Measurements from ENCODE around the gene HGS.

HGS gene

DNA sequence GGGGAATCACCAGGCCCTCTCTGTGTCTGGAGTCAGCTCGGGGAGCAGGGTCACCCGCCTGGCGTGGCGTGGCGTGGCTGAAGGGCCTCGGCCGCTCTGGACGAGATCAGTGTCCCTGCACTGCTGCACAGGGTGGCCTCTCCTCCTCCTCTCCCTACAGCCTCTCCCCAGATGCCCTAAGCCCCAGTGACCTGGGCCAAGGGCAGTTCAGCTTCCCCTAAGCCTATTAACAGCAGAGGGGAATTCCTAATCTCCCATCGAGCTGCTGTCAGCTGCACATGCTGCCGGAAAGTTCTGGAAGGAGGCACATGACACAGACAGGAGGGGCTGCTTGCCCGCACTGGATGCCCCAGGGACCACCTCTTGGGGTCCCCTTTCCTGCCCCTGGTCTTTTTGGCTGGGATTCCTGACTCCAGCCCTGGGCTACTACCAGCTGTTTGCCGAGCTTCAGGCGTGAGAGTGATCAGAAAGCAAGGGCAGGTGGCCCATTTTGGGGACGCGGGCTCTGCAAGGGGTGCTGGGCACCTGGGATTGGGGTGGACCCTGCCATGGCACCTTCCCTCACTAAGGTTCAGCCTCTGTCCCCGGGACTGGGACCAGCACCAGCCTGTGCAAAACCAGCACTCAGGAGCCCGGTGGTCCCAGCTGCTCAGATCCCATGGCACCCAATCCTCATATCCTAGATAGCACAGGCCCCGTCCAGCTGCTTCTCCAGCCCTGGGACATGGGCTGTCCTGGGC is 28.3 kb upstream of the HGS start:
- ChIA-PET POLR2A (interaction anchor here (0.6 to 3.5 kb wide), 5 partner anchors 8 to 66 kb away, joined by 3 to 29 read pairs (median 5); partner anchors contain the start of genes ARL16, CCDC137, HGS and OXLD1), CTCF (interaction anchor here (0.5 kb wide), 1 partner anchor 79 kb away, joined by 4 read pairs; no protein-coding TSS in a partner anchor)
- no peak for DNase-seq (ENCODE audit: extremely low spot score)
- TF ChIP-seq FOXK2 (IDR thresholded peaks at IDR 0.05) (no peak), SUZ12 (IDR thresholded peaks at IDR 0.05) (no peak), BHLHE40 (IDR thresholded peaks at IDR 0.05; ENCODE audit: borderline replicate concordance) (no peak), FOXM1 (IDR thresholded peaks at IDR 0.05; ENCODE audit: borderline replicate concordance) (no peak), SP1 (IDR thresholded peaks at IDR 0.05) (no peak), L3MBTL2 (conservative IDR thresholded peaks at IDR 0.05) (no peak), LEF1 (IDR thresholded peaks at IDR 0.05; ENCODE audit: borderline replicate concordance) (no peak), FOXA1 (IDR thresholded peaks at IDR 0.05) (no peak), ELF4 (IDR thresholded peaks at IDR 0.05) (no peak), CTBP1 (IDR thresholded peaks at IDR 0.05; ENCODE audit: borderline replicate concordance) (no peak)
- TF ChIP-seq, protein P1, sequence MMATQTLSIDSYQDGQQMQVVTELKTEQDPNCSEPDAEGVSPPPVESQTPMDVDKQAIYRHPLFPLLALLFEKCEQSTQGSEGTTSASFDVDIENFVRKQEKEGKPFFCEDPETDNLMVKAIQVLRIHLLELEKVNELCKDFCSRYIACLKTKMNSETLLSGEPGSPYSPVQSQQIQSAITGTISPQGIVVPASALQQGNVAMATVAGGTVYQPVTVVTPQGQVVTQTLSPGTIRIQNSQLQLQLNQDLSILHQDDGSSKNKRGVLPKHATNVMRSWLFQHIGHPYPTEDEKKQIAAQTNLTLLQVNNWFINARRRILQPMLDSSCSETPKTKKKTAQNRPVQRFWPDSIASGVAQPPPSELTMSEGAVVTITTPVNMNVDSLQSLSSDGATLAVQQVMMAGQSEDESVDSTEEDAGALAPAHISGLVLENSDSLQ (IDR thresholded peaks at IDR 0.05), result no peak

DNA sequence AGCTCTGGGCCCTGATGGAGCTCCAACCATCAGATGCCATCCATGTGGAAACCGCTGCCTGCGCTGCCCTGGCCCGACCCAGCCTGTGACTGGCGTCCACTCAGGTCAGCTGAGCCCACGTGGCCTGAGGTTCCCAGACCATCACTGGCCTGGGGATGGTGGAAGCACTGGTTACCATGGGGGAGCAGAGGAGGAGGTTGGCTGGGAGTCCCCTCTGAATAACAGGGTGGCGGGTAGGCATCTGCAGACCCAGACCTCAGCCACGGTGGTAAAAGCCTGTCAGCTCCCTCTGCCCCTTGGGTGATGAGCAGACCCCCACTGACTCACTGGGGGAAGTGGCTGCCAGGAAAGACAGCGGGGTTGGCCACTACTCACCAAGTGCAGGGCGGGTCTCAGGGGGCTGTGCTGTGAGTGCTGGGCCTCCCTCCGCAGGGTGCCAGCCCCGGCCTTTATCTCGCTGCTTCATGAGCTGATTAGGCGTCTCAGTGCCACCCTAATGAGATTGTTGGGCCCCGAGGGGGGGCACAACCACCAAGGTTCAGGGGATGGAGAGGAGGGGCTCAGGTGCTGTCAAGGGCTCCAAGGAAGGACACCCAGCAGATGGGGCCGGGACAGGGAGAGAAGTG is 27.6 kb upstream of the HGS start, which contains the start of gene PDE6G:
Gene PDE6G, minus strand, starts transcription at position 425 of the 626 bp plus-strand sequence. CDS start 3,237 bp downstream, outside the sequence.
- no peak for DNase-seq (ENCODE audit: extremely low spot score)
- no peak for TF ChIP-seq TARDBP (IDR thresholded peaks at IDR 0.05)
- TF ChIP-seq SP1 (IDR thresholded peaks at IDR 0.05), result no peak
- TF ChIP-seq FOXA1 (IDR thresholded peaks at IDR 0.05), result no peak
- TF ChIP-seq SUZ12 (IDR thresholded peaks at IDR 0.05), result no peak
- no peak for TF ChIP-seq ZNF384 (IDR thresholded peaks at IDR 0.05)
- TF ChIP-seq, protein P1 (IDR thresholded peaks at IDR 0.05), result no peak
- no peak for TF ChIP-seq NFRKB (IDR thresholded peaks at IDR 0.05)
- TF ChIP-seq L3MBTL2 (conservative IDR thresholded peaks at IDR 0.05), result no peak
- no peak for TF ChIP-seq BHLHE40 (IDR thresholded peaks at IDR 0.05; ENCODE audit: borderline replicate concordance)
- no peak for TF ChIP-seq CTBP1 (IDR thresholded peaks at IDR 0.05; ENCODE audit: borderline replicate concordance)
- no peak for TF ChIP-seq HDGF (IDR thresholded peaks at IDR 0.05; ENCODE audit: borderline replicate concordance)
- no peak for TF ChIP-seq FOXK2 (IDR thresholded peaks at IDR 0.05)
- TF ChIP-seq FOXM1 (IDR thresholded peaks at IDR 0.05; ENCODE audit: borderline replicate concordance), result no peak
- TF ChIP-seq ELF4 (IDR thresholded peaks at IDR 0.05), result no peak
- TF ChIP-seq LEF1 (IDR thresholded peaks at IDR 0.05; ENCODE audit: borderline replicate concordance), result no peak
- POLR2A ChIA-PET, result interaction anchor here (0.6 to 3.5 kb wide), 6 partner anchors 8 to 178 kb away, joined by 3 to 29 read pairs (median 4); partner anchors contain the start of genes ARL16, CCDC137, HGS and MCRIP1
- CTCF ChIA-PET, result interaction anchor here (0.5 kb wide), 1 partner anchor 79 kb away, joined by 4 read pairs; no protein-coding TSS in a partner anchor

DNA sequence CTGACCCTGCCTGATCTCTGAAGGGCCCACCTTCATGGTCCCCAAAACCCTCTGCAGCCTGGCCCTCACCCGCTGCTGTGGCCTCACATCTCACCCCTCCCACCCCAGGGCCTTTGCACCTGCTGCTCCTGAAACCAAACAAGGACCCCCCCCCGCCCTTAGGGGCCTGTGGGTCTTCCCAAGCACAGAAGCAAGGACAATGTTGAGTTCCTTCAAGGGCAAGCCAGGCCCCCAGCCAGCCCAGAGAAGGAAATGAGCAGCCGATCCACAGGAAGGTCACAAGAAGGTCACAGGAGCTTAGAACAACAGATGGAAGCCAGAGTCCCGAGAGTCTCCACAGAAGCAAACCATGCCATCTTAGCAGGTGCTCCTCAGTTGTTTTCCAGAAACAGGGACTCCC is 27.0 kb upstream of the HGS start:
- DNase-seq (ENCODE audit: extremely low spot score), result no peak
- ChIA-PET POLR2A (interaction anchor here (1.5 to 3.5 kb wide), 3 partner anchors 9 to 177 kb away, joined by 4 to 29 read pairs (median 6); partner anchors contain the start of genes ARL16, CCDC137, HGS and MCRIP1), CTCF (no interaction called here)
- TF ChIP-seq SUZ12 (IDR thresholded peaks at IDR 0.05) (no peak), LEF1 (IDR thresholded peaks at IDR 0.05; ENCODE audit: borderline replicate concordance) (no peak), ARNT (IDR thresholded peaks at IDR 0.05) (no peak), NFRKB (IDR thresholded peaks at IDR 0.05) (no peak), FOXM1 (IDR thresholded peaks at IDR 0.05; ENCODE audit: borderline replicate concordance) (no peak), CTBP1 (IDR thresholded peaks at IDR 0.05; ENCODE audit: borderline replicate concordance) (no peak), L3MBTL2 (conservative IDR thresholded peaks at IDR 0.05) (no peak), FOXK2 (IDR thresholded peaks at IDR 0.05) (no peak), FOXA1 (IDR thresholded peaks at IDR 0.05) (no peak), HDGF (IDR thresholded peaks at IDR 0.05; ENCODE audit: borderline replicate concordance) (no peak), ELF4 (IDR thresholded peaks at IDR 0.05) (no peak), ZNF384 (IDR thresholded peaks at IDR 0.05) (no peak), SP1 (IDR thresholded peaks at IDR 0.05) (no peak), BHLHE40 (IDR thresholded peaks at IDR 0.05; ENCODE audit: borderline replicate concordance) (no peak), TARDBP (IDR thresholded peaks at IDR 0.05) (no peak)
- TF ChIP-seq, protein P1 (IDR thresholded peaks at IDR 0.05), result no peak

DNA sequence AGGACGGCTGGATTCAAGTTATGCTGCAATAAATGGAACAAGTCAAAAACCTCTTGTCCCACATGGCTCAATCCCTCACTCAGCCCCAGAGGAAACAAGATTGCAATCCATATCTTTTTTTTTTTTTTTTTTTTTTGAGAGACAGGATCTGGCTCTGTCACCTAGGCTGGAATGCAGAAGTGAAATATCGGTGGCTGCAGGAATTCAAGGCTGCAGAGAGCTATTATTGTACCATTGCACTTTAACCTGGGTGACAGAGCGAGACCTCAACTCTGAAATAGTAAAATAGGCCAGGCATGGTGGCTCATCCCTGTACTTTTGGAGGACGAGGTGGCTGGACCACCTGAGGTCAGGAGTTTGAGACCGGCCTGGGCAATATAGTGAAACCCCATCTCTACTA is 24.8 kb upstream of the HGS start:
- no peak for DNase-seq (ENCODE audit: extremely low spot score)
- TF ChIP-seq FOXK2 (IDR thresholded peaks at IDR 0.05), result no peak
- no peak for TF ChIP-seq ARNT (IDR thresholded peaks at IDR 0.05)
- no peak for TF ChIP-seq TARDBP (IDR thresholded peaks at IDR 0.05)
- TF ChIP-seq BHLHE40 (IDR thresholded peaks at IDR 0.05; ENCODE audit: borderline replicate concordance), result no peak
- TF ChIP-seq, protein P1 (IDR thresholded peaks at IDR 0.05), result no peak
- no peak for TF ChIP-seq L3MBTL2 (conservative IDR thresholded peaks at IDR 0.05)
- TF ChIP-seq LEF1 (IDR thresholded peaks at IDR 0.05; ENCODE audit: borderline replicate concordance), result no peak
- no peak for TF ChIP-seq NFRKB (IDR thresholded peaks at IDR 0.05)
- no peak for TF ChIP-seq ELF4 (IDR thresholded peaks at IDR 0.05)
- no peak for TF ChIP-seq ZNF384 (IDR thresholded peaks at IDR 0.05)
- ChIA-PET POLR2A (no interaction called here), CTCF (interaction anchor here (0.7 kb wide), 1 partner anchor 29 kb away, joined by 7 read pairs; no protein-coding TSS in a partner anchor)
